CD4-positive, alpha-beta memory T cell (primary cell): Measurements from ENCODE around the gene FAM216B. TPM values are rescaled to one million over a fixed set of nuclear protein-coding genes. Genes with fewer than 3 reads are reported as not detected.
"Not testable (repeated sequence)": the region's sequence is repeated elsewhere in the genome, so short reads cannot be mapped to it uniquely, and the experiment has no call there.

ENCODE experiments used
- CTCF ChIA-PET: fragments of 350-600 bp; sonication (Branson Sonifier 250); formaldehyde crosslinking; loops from one replicate; lab custom pipeline; 2021; ENCODE audit warnings: inconsistent platforms; ENCODE audit not compliant: partially characterized antibody; lab: Charles Lee
- POLR2A ChIA-PET: fragments of 350-600 bp; sonication (Branson Sonifier 250); formaldehyde crosslinking; loops from one replicate; lab custom pipeline; 2021; ENCODE audit not compliant: partially characterized antibody; lab: Charles Lee
- DNase-seq, 5 donors: peaks; one replicate each; pipeline versions ENCODE4 v3.0.0 to v3.0.0-alpha.2; 2020 to 2022; ENCODE audit warnings: mixed read lengths in 1 of 5
- H3K27ac ChIP-seq: one replicate; pipeline ENCODE4 v1.7.0; 2013; ENCODE audit warnings: low read depth, low read length
- H3K27me3 ChIP-seq: 2 replicates; pipeline ENCODE4 v1.7.0; 2013; ENCODE audit warnings: mild to moderate bottlenecking, low read length, moderate library complexity; ENCODE audit not compliant: insufficient read depth
- H3K36me3 ChIP-seq: 2 replicates; pipeline ENCODE4 v1.7.0; 2013; ENCODE audit warnings: mild to moderate bottlenecking, low read length, moderate library complexity; ENCODE audit not compliant: insufficient read depth
- H3K4me1 ChIP-seq: 2 replicates; pipeline ENCODE4 v1.7.0; 2013; ENCODE audit warnings: mild to moderate bottlenecking, low read length, moderate library complexity; ENCODE audit not compliant: insufficient read depth
- H3K4me3 ChIP-seq, 2 donors: one replicate each; pipeline ENCODE4 v1.7.0; 2013; ENCODE audit warnings: low read length in 2 of 2, mild to moderate bottlenecking in 1 of 2
- H3K9me3 ChIP-seq, 2 donors: one replicate each; pipeline ENCODE4 v1.7.0; 2013; ENCODE audit warnings: low read length in 2 of 2, control low read depth in 1 of 2; ENCODE audit not compliant: control insufficient read depth in 1 of 2
- H3K27ac Mint-ChIP-seq, 7 donors: one replicate each; pipeline ENCODE4 v1.8.0; 2020 to 2021; ENCODE audit warnings: mixed read lengths in 7 of 7, mild to moderate bottlenecking in 6 of 7, inconsistent platforms in 3 of 7, moderate library complexity in 3 of 7
- H3K27me3 Mint-ChIP-seq, 2 donors: one replicate each; pipeline ENCODE4 v1.8.0; 2020 to 2021; ENCODE audit warnings: mixed read lengths in 2 of 2
- H3K36me3 Mint-ChIP-seq, 2 donors: one replicate each; pipeline ENCODE4 v1.8.0; 2020 to 2021; ENCODE audit warnings: mixed read lengths in 2 of 2, inconsistent platforms in 1 of 2, mild to moderate bottlenecking in 1 of 2
- H3K4me1 Mint-ChIP-seq, 4 donors: one replicate each; pipeline ENCODE4 v1.8.0; 2020 to 2021; ENCODE audit warnings: mixed read lengths in 4 of 4, mild to moderate bottlenecking in 1 of 4
- H3K4me3 Mint-ChIP-seq, 8 donors: one replicate each; pipeline ENCODE4 v1.8.0; 2020 to 2021; ENCODE audit warnings: mixed read lengths in 8 of 8, mild to moderate bottlenecking in 7 of 8, moderate library complexity in 6 of 8, inconsistent platforms in 3 of 8
- H3K9me3 Mint-ChIP-seq, 8 donors: one replicate each; pipeline ENCODE4 v1.8.0; 2020 to 2021; ENCODE audit warnings: mixed read lengths in 8 of 8, mild to moderate bottlenecking in 5 of 8, inconsistent platforms in 3 of 8, moderate library complexity in 1 of 8
- intact Hi-C: fragments of 100-400 bp; cut with micrococcal nuclease; formaldehyde crosslinking; loops from one replicate; pipeline ENCODE4 v1.15.1; 2023
- polyA plus RNA-seq, 2 donors: library from polyadenylated mRNA; unstranded; fragments of 300-500 nt; fragmentation: Illumina TruSeq; gene quantifications; one replicate each; pipeline ENCODE4 v1.2.3, GENCODE V29; 2021
- total RNA-seq, 2 experiments: library from RNA; stranded (reverse); gene quantifications; one replicate each; pipeline ENCODE4 v1.2.3, GENCODE V29; 2021

FAM216B gene
- total and polyA plus RNA-seq, 4 experiments from 2014 or later = not detected

GRCh38 chr13:42812316-42812715, 30.9 kb downstream of the FAM216B start:
- no peaks in the 10 kb centered on the region for H3K9me3 Mint-ChIP-seq

GRCh38 chr13:42814868-42815267, 33.5 kb downstream of the FAM216B start:
- H3K4me1 ChIP-seq = no peaks in the 10 kb centered on the region
- Mint-ChIP-seq H3K9me3 (peaks cover 0 to 8% (median 2%) of the 10 kb centered on the region in 8 donors), H3K4me1 (no peaks in the 10 kb centered on the region), H3K4me3 (no peak overlapping the region), H3K27me3 (peaks cover 13 to 18% of the 10 kb centered on the region in 2 donors), H3K27ac (no peak overlapping the region), H3K36me3 (no peaks in the 10 kb centered on the region)
- no peaks in the 10 kb centered on the region for H3K9me3 ChIP-seq
- no peak for DNase-seq
- H3K36me3 ChIP-seq = no peaks in the 10 kb centered on the region
- peaks cover 5% of the 10 kb centered on the region for H3K27me3 ChIP-seq
- POLR2A ChIA-PET = no interaction called here
- CTCF ChIA-PET = interaction anchor here (0.6 kb wide), 1 partner anchor 9 kb away, joined by 4 read pairs; no protein-coding TSS in a partner anchor
- intact Hi-C loops = no loop called here
- H3K27ac ChIP-seq = no peak overlapping the region
- H3K4me3 ChIP-seq = no peak overlapping the region

More at GRCh38 chr13:42812316-42812715, 30.9 kb downstream of the FAM216B start:
- Mint-ChIP-seq H3K4me1 (no peaks in the 10 kb centered on the region), H3K4me3 (no peak overlapping the region), H3K27me3 (peaks cover 8% of the 10 kb centered on the region in 2 donors), H3K36me3 (no peaks in the 10 kb centered on the region), H3K27ac (no peak overlapping the region)
- Histone ChIP-seq H3K4me1 (no peaks in the 10 kb centered on the region), H3K4me3 (no peak overlapping the region), H3K9me3 (no peaks in the 10 kb centered on the region), H3K27ac (no peak overlapping the region), H3K27me3 (peaks cover 5% of the 10 kb centered on the region), H3K36me3 (no peaks in the 10 kb centered on the region)
- ChIA-PET CTCF (no interaction called here), POLR2A (no interaction called here)
- intact Hi-C loops = no loop called here
- DNase-seq = no peak

DNA sequence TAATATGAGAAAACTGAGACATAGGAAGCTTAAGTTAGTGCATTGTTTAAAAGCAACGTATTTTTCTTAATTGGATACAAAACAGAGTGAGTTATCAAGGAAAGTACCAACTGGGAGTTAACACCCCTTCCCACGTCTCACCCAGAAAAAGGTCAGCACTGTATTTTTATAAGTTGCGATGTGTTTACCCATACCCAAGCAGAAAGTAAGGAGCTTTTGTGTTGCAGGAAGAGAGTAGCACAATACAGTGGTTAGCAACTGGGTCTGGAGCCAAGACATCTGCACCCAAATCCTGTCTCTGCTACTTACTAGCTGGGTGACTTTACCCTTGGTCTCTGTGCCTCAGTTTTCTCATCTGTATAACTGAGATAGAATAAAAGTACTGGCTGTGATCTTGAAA, 34.3 kb downstream of the FAM216B start:
- Mint-ChIP-seq H3K27ac (no peak overlapping the region), H3K36me3 (no peaks in the 10 kb centered on the region), H3K27me3 (peaks cover 16 to 18% of the 10 kb centered on the region in 2 donors), H3K9me3 (peaks cover 0 to 8% (median 2%) of the 10 kb centered on the region in 8 donors), H3K4me3 (no peak overlapping the region), H3K4me1 (no peaks in the 10 kb centered on the region)
- no peaks in the 10 kb centered on the region for H3K9me3 ChIP-seq
- H3K36me3 ChIP-seq = no peaks in the 10 kb centered on the region
- no peaks in the 10 kb centered on the region for H3K4me1 ChIP-seq
- DNase-seq = no peak
- H3K27ac ChIP-seq = no peak overlapping the region
- ChIA-PET CTCF (interaction anchor here (1.3 kb wide), 1 partner anchor 12 kb away, joined by 3 read pairs; no protein-coding TSS in a partner anchor), POLR2A (no interaction called here)
- H3K4me3 ChIP-seq = no peak overlapping the region
- H3K27me3 ChIP-seq = peaks cover 5% of the 10 kb centered on the region
- intact Hi-C loops = no loop called here

GRCh38 chr13:42816538-42816937, 35.2 kb downstream of the FAM216B start:
- CTCF ChIA-PET = interaction anchor here (1.3 kb wide), 1 partner anchor 11 kb away, joined by 3 read pairs; no protein-coding TSS in a partner anchor

GRCh38 chr13:42819687-42820086, 38.3 kb downstream of the FAM216B start:
- H3K36me3 ChIP-seq, H3K4me1 ChIP-seq, H3K4me3 ChIP-seq, H3K27ac Mint-ChIP-seq, H3K27me3 ChIP-seq, H3K9me3 Mint-ChIP-seq, H3K4me1 Mint-ChIP-seq, H3K9me3 ChIP-seq, H3K4me3 Mint-ChIP-seq, H3K27ac ChIP-seq, CTCF ChIA-PET, H3K36me3 Mint-ChIP-seq, intact Hi-C loops, DNase-seq, POLR2A ChIA-PET: not testable (repeated sequence)
- H3K27me3 Mint-ChIP-seq = peaks cover 14 to 16% of the 10 kb centered on the region in 2 donors

More at GRCh38 chr13:42816538-42816937, 35.2 kb downstream of the FAM216B start:
- DNase-seq = no peak
- no peaks in the 10 kb centered on the region for H3K36me3 ChIP-seq
- intact Hi-C loops = no loop called here
- H3K4me1 ChIP-seq = no peaks in the 10 kb centered on the region
- Mint-ChIP-seq H3K27me3 (peaks cover 17 to 18% of the 10 kb centered on the region in 2 donors), H3K27ac (no peak overlapping the region), H3K4me3 (no peak overlapping the region), H3K36me3 (no peaks in the 10 kb centered on the region), H3K9me3 (peaks cover 0 to 8% (median 2%) of the 10 kb centered on the region in 8 donors), H3K4me1 (no peaks in the 10 kb centered on the region)
- H3K27ac ChIP-seq = no peak overlapping the region
- H3K9me3 ChIP-seq = no peaks in the 10 kb centered on the region
- POLR2A ChIA-PET = no interaction called here
- H3K4me3 ChIP-seq = no peak overlapping the region
- H3K27me3 ChIP-seq = peaks cover 5% of the 10 kb centered on the region

DNA sequence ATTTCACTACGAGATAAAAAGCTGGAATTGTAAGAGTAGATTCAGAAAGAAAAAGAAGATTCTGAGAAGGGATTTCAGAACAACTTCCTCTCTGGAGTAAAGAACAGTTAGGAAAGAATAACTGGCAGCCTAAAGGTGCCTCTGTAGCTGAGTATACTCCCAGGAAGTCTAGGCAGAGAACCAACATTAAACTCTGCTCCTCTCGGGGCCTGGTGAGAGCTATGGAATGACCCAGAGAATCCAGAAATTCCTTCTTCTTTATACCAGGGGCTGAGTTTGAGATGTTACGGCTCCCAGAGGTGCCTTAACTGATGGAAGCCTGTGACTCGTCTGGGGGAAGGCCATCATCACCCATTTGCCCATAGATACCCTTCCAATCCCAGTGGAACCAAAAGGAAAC, 39.1 kb downstream of the FAM216B start:
- Mint-ChIP-seq H3K36me3 (no peaks in the 10 kb centered on the region), H3K4me1 (no peaks in the 10 kb centered on the region), H3K27ac (no peak overlapping the region), H3K4me3 (no peak overlapping the region), H3K9me3 (peaks cover 0 to 8% (median 2%) of the 10 kb centered on the region in 8 donors), H3K27me3 (peaks cover 14 to 16% of the 10 kb centered on the region in 2 donors)
- Histone ChIP-seq H3K4me1 (no peaks in the 10 kb centered on the region), H3K27me3 (peaks cover 5% of the 10 kb centered on the region), H3K36me3 (no peaks in the 10 kb centered on the region), H3K4me3 (no peak overlapping the region), H3K27ac (no peak overlapping the region), H3K9me3 (no peaks in the 10 kb centered on the region)
- intact Hi-C loops = no loop called here
- ChIA-PET POLR2A (no interaction called here), CTCF (interaction anchor here (1.3 kb wide), 1 partner anchor 10 kb away, joined by 3 read pairs; no protein-coding TSS in a partner anchor)
- DNase-seq = no peak

GRCh38 chr13:42821437-42821836, 40.1 kb downstream of the FAM216B start:
- ChIA-PET POLR2A (no interaction called here), CTCF (interaction anchor here (1.3 kb wide), 1 partner anchor 11 kb away, joined by 3 read pairs; no protein-coding TSS in a partner anchor)
- Histone ChIP-seq H3K4me1 (no peaks in the 10 kb centered on the region), H3K36me3 (no peaks in the 10 kb centered on the region), H3K4me3 (no peak overlapping the region), H3K27ac (no peak overlapping the region), H3K27me3 (no peaks in the 10 kb centered on the region), H3K9me3 (no peaks in the 10 kb centered on the region)
- intact Hi-C loops = no loop called here
- DNase-seq = no peak
- Mint-ChIP-seq H3K9me3 (peaks cover 0 to 8% (median 2%) of the 10 kb centered on the region in 8 donors), H3K27ac (no peak overlapping the region), H3K4me3 (no peak overlapping the region), H3K36me3 (no peaks in the 10 kb centered on the region), H3K4me1 (no peaks in the 10 kb centered on the region), H3K27me3 (peaks cover 13 to 15% of the 10 kb centered on the region in 2 donors)
